DOHH2 (cell line): ENCODE measurements around the gene CABLES1.

ENCODE experiments used
- H3F3A ChIP-seq: fragments of 200-600 bp; sonication (generic), shearing (Covaris generic); 2 replicates; pipeline ENCODE4 v1.6.0; 2016; ENCODE audit warnings: antibody characterized with exemption, mild to moderate bottlenecking; ENCODE audit not compliant: control insufficient read depth, insufficient read depth
- H3K27ac ChIP-seq: fragments of 200-600 bp; sonication (generic); 2 replicates; pipeline ENCODE4 v1.5.1; 2014; ENCODE audit warnings: low read depth, mild to moderate bottlenecking, low read length, moderate library complexity
- H3K27me3 ChIP-seq: fragments of 200-600 bp; sonication (generic); 2 replicates; pipeline ENCODE4 v1.6.1; 2014; ENCODE audit warnings: mild to moderate bottlenecking, low read length, mixed read lengths; ENCODE audit not compliant: control insufficient read depth
- H3K36me3 ChIP-seq: fragments of 200-600 bp; sonication (generic); 2 replicates; pipeline ENCODE4 v1.6.1; 2014; ENCODE audit warnings: mild to moderate bottlenecking, low read length, moderate library complexity, mixed read lengths; ENCODE audit not compliant: control insufficient read depth
- H3K4me1 ChIP-seq: fragments of 200-600 bp; sonication (generic); 2 replicates; pipeline ENCODE4 v1.6.1; 2014; ENCODE audit warnings: mild to moderate bottlenecking, low read length, mixed read lengths; ENCODE audit not compliant: control insufficient read depth
- H3K4me2 ChIP-seq: fragments of 200-600 bp; sonication (generic); 2 replicates; pipeline ENCODE4 v1.6.0; 2014; ENCODE audit warnings: mild to moderate bottlenecking, low read length, moderate library complexity
- H3K4me3 ChIP-seq: fragments of 200-600 bp; sonication (generic); 2 replicates; pipeline ENCODE4 v1.5.1; 2014; ENCODE audit warnings: mild to moderate bottlenecking, low read length, mixed read lengths
- H3K79me2 ChIP-seq: fragments of 200-600 bp; sonication (generic); 2 replicates; pipeline ENCODE4 v1.6.1; 2014; ENCODE audit warnings: mild to moderate bottlenecking, low read length, mixed read lengths; ENCODE audit not compliant: control insufficient read depth
- H3K9me2 ChIP-seq: fragments of 200-600 bp; sonication (generic); replicated peaks from 2 replicates; pipeline ENCODE4 v1.6.1; 2014; ENCODE audit warnings: mild to moderate bottlenecking, low read length, mixed read lengths; ENCODE audit not compliant: control insufficient read depth
- H3K9me3 ChIP-seq: fragments of 200-600 bp; sonication (generic); 2 replicates; pipeline ENCODE4 v1.6.1; 2014; ENCODE audit warnings: antibody characterized with exemption, low read length, mixed read lengths; ENCODE audit not compliant: control insufficient read depth, insufficient read depth
- H4K20me1 ChIP-seq: fragments of 200-600 bp; sonication (generic); 2 replicates; pipeline ENCODE4 v1.6.0; 2014; ENCODE audit warnings: low read depth, mild to moderate bottlenecking, antibody characterized with exemption, low read length, moderate library complexity; ENCODE audit not compliant: control insufficient read depth, insufficient read depth
- EZH2phosphoT487 ChIP-seq: fragments of 200-600 bp; sonication (generic); IDR thresholded peaks from 2 replicates; pipeline ENCODE4 v1.6.1; 2017; ENCODE audit warnings: borderline replicate concordance, mild to moderate bottlenecking, antibody characterized with exemption, low read length, moderate library complexity, mixed read lengths
- TF ChIP-seq, protein P1 (sequence below): fragments of 200-600 bp; sonication (generic); IDR thresholded peaks from one replicate; pipeline ENCODE4 v1.5.1; 2014; ENCODE audit warnings: antibody characterized with exemption, mild to moderate bottlenecking, low read depth, low read length; ENCODE audit not compliant: poor library complexity, severe bottlenecking

The CABLES1 gene

DNA sequence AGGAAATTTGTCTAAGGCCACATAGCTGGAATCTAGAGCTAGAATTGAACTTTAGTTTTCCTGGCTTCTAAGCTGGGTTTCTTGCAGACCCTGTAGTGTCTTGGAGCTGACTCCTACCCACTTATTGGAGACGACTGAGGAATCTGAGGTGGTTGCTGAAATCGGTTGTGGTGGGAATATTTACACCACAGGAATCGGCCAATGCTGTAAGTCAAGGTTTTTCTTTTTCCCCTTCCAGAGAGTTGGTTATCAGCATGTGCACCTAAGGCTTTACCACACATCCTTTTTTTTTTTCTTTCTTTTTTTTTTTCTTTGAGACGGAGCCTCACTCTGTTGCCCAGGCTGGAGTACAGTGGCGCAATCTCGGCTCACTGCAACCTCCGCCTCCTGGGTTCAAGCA, 9.4 kb downstream of the CABLES1 start:
- H3K27me3 ChIP-seq: no peaks in the 10 kb centered on the region
- H3K4me1 ChIP-seq: peaks cover 14% of the 10 kb centered on the region
- no peaks in the 10 kb centered on the region for H4K20me1 ChIP-seq
- no peak overlapping the region for H3K27ac ChIP-seq
- no peak overlapping the region for H3K4me3 ChIP-seq
- TF ChIP-seq EZH2phosphoT487: no peak
- TF ChIP-seq, protein P1, sequence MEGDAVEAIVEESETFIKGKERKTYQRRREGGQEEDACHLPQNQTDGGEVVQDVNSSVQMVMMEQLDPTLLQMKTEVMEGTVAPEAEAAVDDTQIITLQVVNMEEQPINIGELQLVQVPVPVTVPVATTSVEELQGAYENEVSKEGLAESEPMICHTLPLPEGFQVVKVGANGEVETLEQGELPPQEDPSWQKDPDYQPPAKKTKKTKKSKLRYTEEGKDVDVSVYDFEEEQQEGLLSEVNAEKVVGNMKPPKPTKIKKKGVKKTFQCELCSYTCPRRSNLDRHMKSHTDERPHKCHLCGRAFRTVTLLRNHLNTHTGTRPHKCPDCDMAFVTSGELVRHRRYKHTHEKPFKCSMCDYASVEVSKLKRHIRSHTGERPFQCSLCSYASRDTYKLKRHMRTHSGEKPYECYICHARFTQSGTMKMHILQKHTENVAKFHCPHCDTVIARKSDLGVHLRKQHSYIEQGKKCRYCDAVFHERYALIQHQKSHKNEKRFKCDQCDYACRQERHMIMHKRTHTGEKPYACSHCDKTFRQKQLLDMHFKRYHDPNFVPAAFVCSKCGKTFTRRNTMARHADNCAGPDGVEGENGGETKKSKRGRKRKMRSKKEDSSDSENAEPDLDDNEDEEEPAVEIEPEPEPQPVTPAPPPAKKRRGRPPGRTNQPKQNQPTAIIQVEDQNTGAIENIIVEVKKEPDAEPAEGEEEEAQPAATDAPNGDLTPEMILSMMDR: no peak
- no peak overlapping the region for H3K4me2 ChIP-seq
- H3K9me2 ChIP-seq: no peaks in the 10 kb centered on the region
- H3K36me3 ChIP-seq: no peaks in the 10 kb centered on the region
- H3K9me3 ChIP-seq: no peaks in the 10 kb centered on the region
- H3F3A ChIP-seq: no peaks in the 10 kb centered on the region
- no peaks in the 10 kb centered on the region for H3K79me2 ChIP-seq

DNA sequence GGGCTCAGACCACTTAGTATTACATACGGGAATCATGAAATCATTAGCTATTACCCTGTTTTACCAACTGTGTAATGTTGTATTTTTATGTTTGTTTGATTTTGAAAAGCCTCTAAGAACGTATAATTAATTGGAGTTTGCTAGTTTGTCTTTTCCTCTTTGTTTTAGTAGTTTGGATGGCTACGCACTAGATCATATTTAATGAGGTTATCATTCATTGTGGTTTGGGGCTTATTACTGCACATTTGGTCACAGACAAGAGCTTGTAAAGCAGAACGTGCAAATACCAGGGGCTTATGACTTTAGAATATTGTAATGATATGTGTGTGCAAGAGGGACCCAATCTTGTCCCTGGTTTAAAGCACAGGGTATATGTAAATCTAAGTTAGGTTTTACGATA, 10.3 kb downstream of the CABLES1 start:
- TF ChIP-seq, protein P1: no peak
- TF ChIP-seq EZH2phosphoT487: no peak
- Histone ChIP-seq H3K4me1 (peaks cover 14% of the 10 kb centered on the region), H3K4me2 (no peak overlapping the region), H3K4me3 (no peak overlapping the region), H3K36me3 (no peaks in the 10 kb centered on the region), H4K20me1 (no peaks in the 10 kb centered on the region), H3K9me2 (no peaks in the 10 kb centered on the region), H3K27ac (no peak overlapping the region), H3K9me3 (no peaks in the 10 kb centered on the region), H3K79me2 (no peaks in the 10 kb centered on the region), H3K27me3 (no peaks in the 10 kb centered on the region), H3F3A (no peaks in the 10 kb centered on the region)

DNA sequence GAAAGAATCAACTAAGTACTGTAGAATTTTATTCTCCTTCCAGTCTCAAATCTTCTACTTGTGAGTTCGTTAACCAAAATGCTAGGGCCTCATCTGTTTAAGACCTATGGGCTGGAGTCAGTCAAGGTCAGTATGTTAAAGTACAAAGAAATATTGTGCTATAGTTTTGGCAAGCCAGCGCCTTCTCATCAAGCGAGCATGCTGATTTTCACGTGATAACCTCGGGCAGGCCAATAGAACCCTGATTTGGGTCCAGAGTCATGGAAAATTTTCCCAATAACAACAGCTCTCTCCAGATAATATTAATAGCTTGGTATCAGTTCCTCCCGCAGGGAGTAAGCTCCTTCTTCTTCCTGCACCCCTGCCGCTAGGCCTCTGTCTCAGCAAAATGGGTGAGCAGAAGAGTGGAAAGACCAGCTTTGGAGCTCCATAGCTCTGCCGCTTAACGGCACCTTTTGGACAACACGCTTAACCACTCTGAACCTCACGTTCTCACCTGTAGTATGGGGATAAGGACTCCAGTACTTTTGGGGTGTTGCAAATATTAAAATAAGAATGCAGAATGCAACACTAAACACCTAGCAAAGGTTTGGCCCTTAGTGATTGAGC, 11.7 kb downstream of the CABLES1 start:
- Histone ChIP-seq H4K20me1 (no peaks in the 10 kb centered on the region), H3K4me3 (no peak overlapping the region), H3K27ac (no peak overlapping the region), H3K9me3 (no peaks in the 10 kb centered on the region), H3K4me2 (no peak overlapping the region), H3K9me2 (no peaks in the 10 kb centered on the region), H3F3A (no peaks in the 10 kb centered on the region), H3K36me3 (no peaks in the 10 kb centered on the region), H3K79me2 (no peaks in the 10 kb centered on the region), H3K4me1 (peaks cover 14% of the 10 kb centered on the region), H3K27me3 (no peaks in the 10 kb centered on the region)
- no peak for TF ChIP-seq EZH2phosphoT487

DNA sequence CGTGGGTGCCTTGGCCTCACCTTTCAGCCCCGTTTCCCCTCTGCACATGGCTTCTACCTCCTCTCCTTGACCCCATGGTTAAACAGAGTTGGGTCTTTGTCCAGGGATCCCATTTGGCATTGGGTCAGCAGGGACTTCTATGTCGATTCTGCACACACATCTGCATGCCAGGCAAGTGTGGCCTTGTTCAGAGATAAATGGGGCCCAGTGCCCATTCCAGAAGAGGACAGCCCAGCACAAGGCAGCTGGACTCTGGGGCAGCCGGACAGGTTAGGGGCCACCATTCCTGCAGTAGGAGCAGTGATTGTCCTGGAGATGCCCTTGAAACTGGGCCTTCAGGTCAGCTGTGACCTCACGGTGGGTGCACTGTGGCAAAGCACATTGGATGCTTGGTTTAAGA, 13.1 kb downstream of the CABLES1 start:
- Histone ChIP-seq H3K4me1 (0 out of 2 replicates have a peak, but pooled peaks cover 3% of the 10 kb centered on the region), H3K36me3 (no peaks in the 10 kb centered on the region), H3K4me2 (no peak overlapping the region), H3K79me2 (no peaks in the 10 kb centered on the region), H3K9me3 (no peaks in the 10 kb centered on the region), H3F3A (no peaks in the 10 kb centered on the region), H3K27ac (no peak overlapping the region), H3K4me3 (no peak overlapping the region), H3K27me3 (no peaks in the 10 kb centered on the region), H4K20me1 (no peaks in the 10 kb centered on the region), H3K9me2 (no peaks in the 10 kb centered on the region)
- no peak for TF ChIP-seq EZH2phosphoT487
- TF ChIP-seq, protein P1: no peak
